ENCODE data around the gene ZNF655. TPM values are rescaled to one million over a fixed set of nuclear protein-coding genes. Genes with fewer than 3 reads are reported as not detected.

The ZNF655 gene
- total and polyA plus RNA-seq, 9 donors: 33.0 to 68.5 (median 56.3) TPM

GRCh38 chr7:99594948-99595745 lies 36.7 kb downstream of the ZNF655 start:
- no peak for DNase-seq
- 78 to 83% (median 80%) methylated on average over 7 of the region's 7 CpGs for WGBS, 3 donors

GRCh38 chr7:99596408-99596955 lies 38.0 kb downstream of the ZNF655 start:
- intact Hi-C loops (cut with DNase I): no loop called here
- 91 to 95% (median 94%) methylated on average over 1 of the region's 1 CpG for whole genome bisulfite sequencing, 3 donors

More at GRCh38 chr7:99594948-99595745, 36.7 kb downstream of the ZNF655 start:
- H3K9me3 ChIP-seq: no peaks in the 10 kb centered on the region
- H3K27me3 ChIP-seq: no peaks in the 10 kb centered on the region
- TF ChIP-seq CTCF (IDR thresholded peaks at IDR 0.05) (no peak), EP300 (IDR thresholded peaks at IDR 0.05) (no peak), POLR2A (IDR thresholded peaks at IDR 0.05) (no peak)
- H3K27ac ChIP-seq: no peak overlapping the region
- intact Hi-C loops (cut with DNase I): no loop called here
- H3K4me1 ChIP-seq (ENCODE audit: insufficient read depth): no peaks in the 10 kb centered on the region
- H3K4me3 ChIP-seq: no peak overlapping the region
- H3K36me3 ChIP-seq: no peaks in the 10 kb centered on the region

GRCh38 chr7:99597762-99598501 lies 39.5 kb downstream of the ZNF655 start, which contains the start of gene TMEM225B:
TMEM225B (plus strand) TSS chr7:99598267; CDS start chr7:99604389, 6,122 bp downstream.
- DNase-seq: no peak
- H3K27me3 ChIP-seq: no peaks in the 10 kb centered on the region
- intact Hi-C loops (cut with DNase I): no loop called here
- no peak within 1 kb of the TSS for H3K4me3 ChIP-seq
- 64 to 77% (median 67%) methylated on average over 34 of the region's 34 CpGs for WGBS, 3 donors
- no peaks in the 10 kb centered on the region for H3K4me1 ChIP-seq (ENCODE audit: insufficient read depth)
- H3K36me3 ChIP-seq: no peaks in the 10 kb centered on the region
- no peak within 1 kb of the TSS for H3K27ac ChIP-seq
- TF ChIP-seq CTCF (IDR thresholded peaks at IDR 0.05) (no peak), EP300 (IDR thresholded peaks at IDR 0.05) (no peak), POLR2A (IDR thresholded peaks at IDR 0.05) (no peak)
- no peaks in the 10 kb centered on the region for H3K9me3 ChIP-seq

More at GRCh38 chr7:99596408-99596955, 38.0 kb downstream of the ZNF655 start:
- no peak for TF ChIP-seq CTCF (IDR thresholded peaks at IDR 0.05)
- no peak for TF ChIP-seq POLR2A (IDR thresholded peaks at IDR 0.05)
- TF ChIP-seq EP300 (IDR thresholded peaks at IDR 0.05): no peak
- Histone ChIP-seq H3K9me3 (no peaks in the 10 kb centered on the region), H3K4me3 (no peak overlapping the region), H3K4me1 (ENCODE audit: insufficient read depth) (no peaks in the 10 kb centered on the region), H3K36me3 (no peaks in the 10 kb centered on the region), H3K27ac (no peak overlapping the region), H3K27me3 (no peaks in the 10 kb centered on the region)
- no peak for DNase-seq

- Histone ChIP-seq H3K4me3 (no peak overlapping the region), H3K27ac (no peak overlapping the region), H3K27me3 (no peaks in the 10 kb centered on the region), H3K4me1 (ENCODE audit: insufficient read depth) (no peaks in the 10 kb centered on the region), H3K9me3 (no peaks in the 10 kb centered on the region), H3K36me3 (no peaks in the 10 kb centered on the region)
- WGBS, 3 donors: 39 to 67% (median 63%) methylated on average over 4 of the region's 4 CpGs
- DNase-seq: no peak
- intact Hi-C loops (cut with DNase I): no loop called here
- no peak for TF ChIP-seq POLR2A (IDR thresholded peaks at IDR 0.05)
- no peak for TF ChIP-seq EP300 (IDR thresholded peaks at IDR 0.05)
Measured at GRCh38 chr7:99599836-99600235, 41.4 kb downstream of the ZNF655 start.

Measured in ovary (tissue), 9 donors.